ENCODE data around the gene SPECC1L.

Gene SPECC1L

GRCh38 chr22:24230911-24231656, 39.5 kb upstream of the SPECC1L start:
- no peaks in the 10 kb centered on the region for H3K79me2 ChIP-seq (ENCODE audit: insufficient read depth, low read depth)
- H2AFZ ChIP-seq (ENCODE audit: low read depth), result no peak overlapping the region; the same call in 1 of the 2 replicates
- H3K4me1 ChIP-seq (ENCODE audit: low read depth, poor library complexity, severe bottlenecking), result no peaks in the 10 kb centered on the region
- TF ChIP-seq, protein P1, sequence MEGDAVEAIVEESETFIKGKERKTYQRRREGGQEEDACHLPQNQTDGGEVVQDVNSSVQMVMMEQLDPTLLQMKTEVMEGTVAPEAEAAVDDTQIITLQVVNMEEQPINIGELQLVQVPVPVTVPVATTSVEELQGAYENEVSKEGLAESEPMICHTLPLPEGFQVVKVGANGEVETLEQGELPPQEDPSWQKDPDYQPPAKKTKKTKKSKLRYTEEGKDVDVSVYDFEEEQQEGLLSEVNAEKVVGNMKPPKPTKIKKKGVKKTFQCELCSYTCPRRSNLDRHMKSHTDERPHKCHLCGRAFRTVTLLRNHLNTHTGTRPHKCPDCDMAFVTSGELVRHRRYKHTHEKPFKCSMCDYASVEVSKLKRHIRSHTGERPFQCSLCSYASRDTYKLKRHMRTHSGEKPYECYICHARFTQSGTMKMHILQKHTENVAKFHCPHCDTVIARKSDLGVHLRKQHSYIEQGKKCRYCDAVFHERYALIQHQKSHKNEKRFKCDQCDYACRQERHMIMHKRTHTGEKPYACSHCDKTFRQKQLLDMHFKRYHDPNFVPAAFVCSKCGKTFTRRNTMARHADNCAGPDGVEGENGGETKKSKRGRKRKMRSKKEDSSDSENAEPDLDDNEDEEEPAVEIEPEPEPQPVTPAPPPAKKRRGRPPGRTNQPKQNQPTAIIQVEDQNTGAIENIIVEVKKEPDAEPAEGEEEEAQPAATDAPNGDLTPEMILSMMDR (conservative IDR thresholded peaks at IDR 0.05; ENCODE audit: low read depth, low read length), result peak; percentile 52
- H3K36me3 ChIP-seq (ENCODE audit: insufficient read depth), result no peaks in the 10 kb centered on the region
- no peak overlapping the region for H3K4me2 ChIP-seq
- no peak overlapping the region for H3K27ac ChIP-seq
- H3K27me3 ChIP-seq (ENCODE audit: insufficient read depth, low read depth), result no peaks in the 10 kb centered on the region
- no peaks in the 10 kb centered on the region for H4K20me1 ChIP-seq (ENCODE audit: insufficient read depth)
- no peak overlapping the region for H3K4me3 ChIP-seq (IDR thresholded peaks at IDR 0.05; ENCODE audit: insufficient read depth, low read depth, low read length)
- H3K9ac ChIP-seq, result no peak overlapping the region

DNA sequence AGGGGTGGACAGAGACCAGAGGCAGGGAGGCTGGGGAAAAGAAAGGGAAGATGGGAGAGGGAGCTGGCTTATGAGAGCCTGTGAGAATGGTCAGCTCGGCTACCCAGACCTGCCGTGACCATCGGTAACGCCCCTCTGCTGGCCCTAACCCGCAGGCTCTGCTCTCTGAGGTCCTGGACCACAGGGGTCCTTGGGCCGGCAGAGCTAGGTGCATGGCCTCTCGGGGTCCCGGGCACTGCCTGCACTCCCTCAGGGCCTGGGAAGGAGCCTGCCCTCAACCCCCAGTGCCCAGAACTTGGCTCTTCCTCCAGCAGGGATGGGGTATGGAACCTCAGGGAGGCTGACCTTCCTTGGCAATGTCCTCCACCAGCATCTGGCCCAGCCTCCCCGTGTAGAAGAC, 38.9 kb upstream of the SPECC1L start:
- Histone ChIP-seq H3K27me3 (ENCODE audit: insufficient read depth, low read depth) (no peaks in the 10 kb centered on the region), H3K4me1 (ENCODE audit: low read depth, poor library complexity, severe bottlenecking) (no peaks in the 10 kb centered on the region), H3K27ac (no peak overlapping the region), H3K9ac (no peak overlapping the region), H3K4me2 (no peak overlapping the region), H2AFZ (ENCODE audit: low read depth) (no peak overlapping the region), H3K4me3 (IDR thresholded peaks at IDR 0.05; ENCODE audit: insufficient read depth, low read depth, low read length) (no peak overlapping the region), H4K20me1 (ENCODE audit: insufficient read depth) (no peaks in the 10 kb centered on the region), H3K36me3 (ENCODE audit: insufficient read depth) (no peaks in the 10 kb centered on the region), H3K79me2 (ENCODE audit: insufficient read depth, low read depth) (no peaks in the 10 kb centered on the region)
- TF ChIP-seq, protein P1 (conservative IDR thresholded peaks at IDR 0.05; ENCODE audit: low read depth, low read length), result no peak

- no peaks in the 10 kb centered on the region for H3K36me3 ChIP-seq (ENCODE audit: insufficient read depth)
- no peaks in the 10 kb centered on the region for H4K20me1 ChIP-seq (ENCODE audit: insufficient read depth)
- no peaks in the 10 kb centered on the region for H3K27me3 ChIP-seq (ENCODE audit: insufficient read depth, low read depth)
- H3K79me2 ChIP-seq (ENCODE audit: insufficient read depth, low read depth), result no peaks in the 10 kb centered on the region
- no peak overlapping the region for H3K9ac ChIP-seq
- H3K4me2 ChIP-seq, result no peak overlapping the region
- TF ChIP-seq, protein P1 (conservative IDR thresholded peaks at IDR 0.05; ENCODE audit: low read depth, low read length), result no peak
- no peaks in the 10 kb centered on the region for H3K4me1 ChIP-seq (ENCODE audit: low read depth, poor library complexity, severe bottlenecking)
- H3K27ac ChIP-seq, result no peak overlapping the region
- H3K4me3 ChIP-seq (IDR thresholded peaks at IDR 0.05; ENCODE audit: insufficient read depth, low read depth, low read length), result no peak overlapping the region
- no peak overlapping the region for H2AFZ ChIP-seq (ENCODE audit: low read depth)
These were observed 38.5 kb upstream of the SPECC1L start for GRCh38 chr22:24232124-24232523.

GRCh38 chr22:24232725-24233124, 37.9 kb upstream of the SPECC1L start:
- Histone ChIP-seq H3K9ac (no peak overlapping the region), H3K79me2 (ENCODE audit: insufficient read depth, low read depth) (no peaks in the 10 kb centered on the region), H3K4me3 (IDR thresholded peaks at IDR 0.05; ENCODE audit: insufficient read depth, low read depth, low read length) (no peak overlapping the region), H3K4me1 (ENCODE audit: low read depth, poor library complexity, severe bottlenecking) (no peaks in the 10 kb centered on the region), H3K4me2 (no peak overlapping the region), H3K36me3 (ENCODE audit: insufficient read depth) (no peaks in the 10 kb centered on the region), H2AFZ (ENCODE audit: low read depth) (no peak overlapping the region), H3K27me3 (ENCODE audit: insufficient read depth, low read depth) (no peaks in the 10 kb centered on the region), H3K27ac (no peak overlapping the region), H4K20me1 (ENCODE audit: insufficient read depth) (no peaks in the 10 kb centered on the region)
- TF ChIP-seq, protein P1 (conservative IDR thresholded peaks at IDR 0.05; ENCODE audit: low read depth, low read length), result no peak

Data from KMS-11 (cell line).